HepG2 (cell line): Measurements from ENCODE around the gene BCAR3. TPM values are rescaled to one million over a fixed set of nuclear protein-coding genes. Genes with fewer than 3 reads are reported as not detected.

Experiments used
- ATAC-seq: fragments of 200-7000 bp; cut with Tn5 transposase; 3 replicates; pipeline ENCODE4 v1.9.1; 2020; ENCODE audit warnings: mild to moderate bottlenecking, moderate library complexity
- BruUV-seq: library from RNA; stranded (reverse); fragments of 400-500 nt; replicated peaks from 2 replicates; lab custom pipeline; 2021; lab: Mats Ljungman, UMichigan
- CTCF ChIA-PET: fragments of 300-600 bp; formaldehyde crosslinking; extraction: SDS; loops from one replicate; lab custom pipeline; 2021; ENCODE audit warnings: low total read pairs, inconsistent platforms, low intra/inter-chr PET ratio; lab: Yijun Ruan, JAX
- POLR2A ChIA-PET: fragments of 350-600 bp; sonication (Branson Sonifier 250); formaldehyde crosslinking; loops from one replicate; lab custom pipeline; 2020; ENCODE audit warnings: antibody characterized with exemption, inconsistent platforms; lab: Yijun Ruan, JAX
- DNase-seq: peaks from one replicate; pipeline ENCODE4 v3.0.0-alpha.2; 2015; ENCODE audit warnings: low spot score
- FAIRE-seq: peaks from 3 replicates; lab custom pipeline; 2011; peaks lifted over from hg19 to GRCh38; lab: Jason Lieb, UNC
- H2AFZ ChIP-seq: one replicate; pipeline ENCODE4 v1.6.1; 2011; ENCODE audit warnings: low read length, inconsistent platforms
- H3K27ac ChIP-seq: fragments of 300-600 bp; 3 replicates; pipeline ENCODE4 v1.8.0; 2011; ENCODE audit warnings: mixed run types, mild to moderate bottlenecking, mixed read lengths, low read length, inconsistent platforms; ENCODE audit not compliant: insufficient read depth; ENCODE audit errors: extremely low read length
- H3K27me3 ChIP-seq, 2 experiments: fragments of 200-600 bp in 1 of 2; 2 replicates in 1 of 2; 3 replicates in 1 of 2; pipeline versions ENCODE4 v1.6.0 to v1.8.0; 2011; ENCODE audit warnings: low read length in 2 of 2, mild to moderate bottlenecking in 2 of 2, moderate library complexity in 2 of 2, inconsistent platforms in 1 of 2; ENCODE audit not compliant: insufficient read depth in 2 of 2, control insufficient read depth in 1 of 2
- H3K36me3 ChIP-seq, 2 experiments: fragments of 200-600 bp in 1 of 2; replicated peaks in 1 of 2; 2 replicates in 1 of 2; 3 replicates in 1 of 2; pipeline versions ENCODE4 v1.5.1 to v1.8.0; 2011; ENCODE audit warnings: low read length in 2 of 2, inconsistent platforms in 1 of 2; ENCODE audit not compliant: insufficient read depth in 2 of 2, control insufficient read depth in 1 of 2
- H3K4me1 ChIP-seq: 2 replicates; pipeline ENCODE4 v1.5.1; 2012; ENCODE audit warnings: low read length, inconsistent platforms; ENCODE audit not compliant: insufficient read depth
- H3K4me2 ChIP-seq: 2 replicates; pipeline ENCODE4 v1.6.0; 2011; ENCODE audit warnings: low read depth, low read length, inconsistent platforms
- H3K4me3 ChIP-seq, 3 experiments: fragments of 200-600 bp in 1 of 3; sonication (generic), shearing (Covaris generic) in 1 of 3; replicated peaks in 1 of 3; 2 replicates each; pipeline ENCODE4 v1.5.1; 2011 to 2016; ENCODE audit warnings: low read length in 3 of 3, inconsistent platforms in 2 of 3, low read depth in 2 of 3, mild to moderate bottlenecking in 2 of 3, control low read depth in 1 of 3, mixed read lengths in 1 of 3; ENCODE audit not compliant: insufficient read depth in 1 of 3
- H3K79me2 ChIP-seq: one replicate; pipeline ENCODE4 v1.6.1; 2011; ENCODE audit warnings: low read length, inconsistent platforms; ENCODE audit not compliant: insufficient read depth
- H3K9ac ChIP-seq: 2 replicates; pipeline ENCODE4 v1.6.0; 2011; ENCODE audit warnings: mild to moderate bottlenecking, low read depth, low read length, inconsistent platforms; ENCODE audit not compliant: insufficient read depth
- H3K9me3 ChIP-seq: 2 replicates; pipeline ENCODE4 v1.5.1; 2012; ENCODE audit warnings: mild to moderate bottlenecking, low read length
- H4K20me1 ChIP-seq: 2 replicates; pipeline ENCODE4 v1.6.0; 2011; ENCODE audit warnings: inconsistent platforms, mild to moderate bottlenecking, low read length, moderate library complexity; ENCODE audit not compliant: insufficient read depth
- NCOR1 ChIP-seq: fragments of 200-600 bp; sonication (generic); IDR thresholded peaks from 2 replicates; pipeline ENCODE4 v1.7.0; 2017; ENCODE audit warnings: antibody characterized with exemption, low read length, borderline replicate concordance
- POLR2G ChIP-seq: fragments of 200-400 bp; formaldehyde crosslinking; IDR thresholded peaks from 2 replicates; pipeline ENCODE4 v1.6.1; 2018; ENCODE audit warnings: mild to moderate bottlenecking, low read depth, low read length, moderate library complexity
- RBM22 ChIP-seq: fragments of 200-400 bp; formaldehyde crosslinking; optimal IDR thresholded peaks from 2 replicates; pipeline ENCODE3; 2017; ENCODE audit warnings: mild to moderate bottlenecking, low read length, moderate library complexity
- U2AF1 ChIP-seq: fragments of 200-400 bp; formaldehyde crosslinking; optimal IDR thresholded peaks from 2 replicates; pipeline ENCODE3; 2017; ENCODE audit warnings: mild to moderate bottlenecking, low read depth, low read length
- ZFX ChIP-seq: sonication (generic); formaldehyde crosslinking; IDR thresholded peaks from 2 replicates; pipeline ENCODE4 v1.4.0; 2020; ENCODE audit warnings: mild to moderate bottlenecking, low read depth, missing genetic modification reagents, moderate library complexity
- ZNF451 ChIP-seq: sonication (generic); formaldehyde crosslinking; IDR thresholded peaks from 2 replicates; pipeline ENCODE4 v1.5.0; 2020; ENCODE audit warnings: mild to moderate bottlenecking, missing genetic modification reagents
- ZNF790 ChIP-seq: sonication (generic); formaldehyde crosslinking; IDR thresholded peaks from 2 replicates; pipeline ENCODE4 v1.8.0; 2022; ENCODE audit warnings: missing genetic modification reagents, mild to moderate bottlenecking, borderline replicate concordance
- WGBS: methylation state at CpG from one replicate; pipeline ENCODE4 v1.1.6; 2017; ENCODE audit warnings: low lambda C conversion rate; 5-methylcytosine and 5-hydroxymethylcytosine counted together
- in situ Hi-C: cut with HindIII; loops from 2 replicates; pipeline ENCODE4 v1.10.0; 2017; ENCODE audit warnings: low pct_unique_long_range_greater_than_20kb; ENCODE audit not compliant: extremely low pct_ligation_motif_present
- intact Hi-C: fragments of 100-400 bp; cut with micrococcal nuclease; formaldehyde crosslinking; loops from one replicate; pipeline ENCODE4 v1.10.0; 2022; ENCODE audit not compliant: unreplicated experiment
- polyA plus RNA-seq, 8 experiments: library from polyadenylated mRNA; depleted of rRNA in 3 of 8; stranded (reverse) in 7 of 8; unstranded in 1 of 8; fragments of >200 nt; fragmentation: Illumina TruSeq in 4 of 8; extraction: Trizol in 4 of 8; gene quantifications; 2 replicates each; pipeline versions ENCODE4 v1.2.1 to v1.2.3, GENCODE V29; 2011 to 2016; ENCODE audit warnings: low read depth in 4 of 8, missing spikeins in 1 of 8, mixed read lengths in 1 of 8; ENCODE audit not compliant: insufficient read depth in 1 of 8
- total RNA-seq, 5 experiments: library from RNA; depleted of rRNA; stranded (reverse); fragments of >200 nt; fragmentation: Illumina TruSeq; extraction: Trizol; gene quantifications; 2 replicates each; pipeline ENCODE4 v1.2.3, GENCODE V29; 2016; ENCODE audit warnings: low read depth in 1 of 5
- TF ChIP-seq, protein P1 (sequence below): sonication (generic); formaldehyde crosslinking; conservative IDR thresholded peaks from 2 replicates; pipeline ENCODE4 v1.4.0; 2020; ENCODE audit warnings: missing genetic modification reagents
- TF ChIP-seq, protein P2 (sequence below): sonication (generic); formaldehyde crosslinking; IDR thresholded peaks from 2 replicates; pipeline ENCODE4 v1.5.1; 2020; ENCODE audit warnings: mild to moderate bottlenecking, missing genetic modification reagents, moderate library complexity
- TF ChIP-seq, protein P3 (sequence below): sonication (generic); formaldehyde crosslinking; IDR thresholded peaks from 2 replicates; pipeline ENCODE4 v1.4.0; 2020; ENCODE audit warnings: low read depth, missing genetic modification reagents

BCAR3 gene
- total and polyA plus RNA-seq, 2 of the 13 experiments (the other 11 are each of a cell fraction or from before 2014, with no cell fraction given): 3.6 to 4.8 TPM

DNA sequence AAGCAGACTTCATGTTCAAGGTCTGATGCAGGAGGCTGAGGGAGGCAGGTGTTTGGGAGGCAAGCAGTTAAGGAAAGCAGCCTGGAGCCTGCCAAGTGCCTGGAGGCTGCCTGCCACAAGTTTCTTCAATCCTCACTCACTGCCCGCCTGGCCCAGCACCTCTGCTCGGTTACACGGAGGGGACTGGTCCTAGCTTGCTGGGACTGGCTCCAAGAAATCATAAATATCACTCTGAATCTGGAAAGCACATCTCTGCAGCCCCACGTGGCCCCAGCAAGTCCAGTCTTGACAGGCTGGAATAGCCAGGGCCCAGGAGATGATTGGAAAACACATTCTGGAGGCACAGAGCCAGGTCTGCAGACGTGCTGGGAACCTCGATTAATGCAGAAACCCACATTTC is 83.9 kb downstream of the BCAR3 start:
- ChIA-PET POLR2A (interaction anchor here (4.8 kb wide), 1 partner anchor 20 kb away, joined by 25 read pairs; no protein-coding TSS in a partner anchor), CTCF (no interaction called here)
- no peak overlapping the region for H2AFZ ChIP-seq
- H4K20me1 ChIP-seq: peaks cover 19% of the 10 kb centered on the region
- no peak overlapping the region for H3K4me3 ChIP-seq
- no peak for FAIRE-seq
- no peak overlapping the region for H3K9ac ChIP-seq
- no peak for DNase-seq
- H3K79me2 ChIP-seq: peaks cover 55% of the 10 kb centered on the region
- H3K9me3 ChIP-seq: no peaks in the 10 kb centered on the region
- intact Hi-C loops (no loop called here), in situ Hi-C loops (no loop called here)
- H3K4me1 ChIP-seq: peaks cover 77% of the 10 kb centered on the region
- no peaks in the 10 kb centered on the region for H3K27me3 ChIP-seq
- ATAC-seq: no peak
- H3K4me2 ChIP-seq: no peak overlapping the region
- WGBS: 95% methylated on average over 4 of the region's 6 CpGs
- no peak for TF ChIP-seq U2AF1
- TF ChIP-seq RBM22: peak; percentile 46
- TF ChIP-seq, protein P1, sequence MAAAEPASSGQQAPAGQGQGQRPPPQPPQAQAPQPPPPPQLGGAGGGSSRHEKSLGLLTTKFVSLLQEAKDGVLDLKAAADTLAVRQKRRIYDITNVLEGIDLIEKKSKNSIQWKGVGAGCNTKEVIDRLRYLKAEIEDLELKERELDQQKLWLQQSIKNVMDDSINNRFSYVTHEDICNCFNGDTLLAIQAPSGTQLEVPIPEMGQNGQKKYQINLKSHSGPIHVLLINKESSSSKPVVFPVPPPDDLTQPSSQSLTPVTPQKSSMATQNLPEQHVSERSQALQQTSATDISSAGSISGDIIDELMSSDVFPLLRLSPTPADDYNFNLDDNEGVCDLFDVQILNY (CRISPR knock-in tag): no peak
- TF ChIP-seq ZNF790 (CRISPR knock-in tag): no peak
- TF ChIP-seq, protein P2, sequence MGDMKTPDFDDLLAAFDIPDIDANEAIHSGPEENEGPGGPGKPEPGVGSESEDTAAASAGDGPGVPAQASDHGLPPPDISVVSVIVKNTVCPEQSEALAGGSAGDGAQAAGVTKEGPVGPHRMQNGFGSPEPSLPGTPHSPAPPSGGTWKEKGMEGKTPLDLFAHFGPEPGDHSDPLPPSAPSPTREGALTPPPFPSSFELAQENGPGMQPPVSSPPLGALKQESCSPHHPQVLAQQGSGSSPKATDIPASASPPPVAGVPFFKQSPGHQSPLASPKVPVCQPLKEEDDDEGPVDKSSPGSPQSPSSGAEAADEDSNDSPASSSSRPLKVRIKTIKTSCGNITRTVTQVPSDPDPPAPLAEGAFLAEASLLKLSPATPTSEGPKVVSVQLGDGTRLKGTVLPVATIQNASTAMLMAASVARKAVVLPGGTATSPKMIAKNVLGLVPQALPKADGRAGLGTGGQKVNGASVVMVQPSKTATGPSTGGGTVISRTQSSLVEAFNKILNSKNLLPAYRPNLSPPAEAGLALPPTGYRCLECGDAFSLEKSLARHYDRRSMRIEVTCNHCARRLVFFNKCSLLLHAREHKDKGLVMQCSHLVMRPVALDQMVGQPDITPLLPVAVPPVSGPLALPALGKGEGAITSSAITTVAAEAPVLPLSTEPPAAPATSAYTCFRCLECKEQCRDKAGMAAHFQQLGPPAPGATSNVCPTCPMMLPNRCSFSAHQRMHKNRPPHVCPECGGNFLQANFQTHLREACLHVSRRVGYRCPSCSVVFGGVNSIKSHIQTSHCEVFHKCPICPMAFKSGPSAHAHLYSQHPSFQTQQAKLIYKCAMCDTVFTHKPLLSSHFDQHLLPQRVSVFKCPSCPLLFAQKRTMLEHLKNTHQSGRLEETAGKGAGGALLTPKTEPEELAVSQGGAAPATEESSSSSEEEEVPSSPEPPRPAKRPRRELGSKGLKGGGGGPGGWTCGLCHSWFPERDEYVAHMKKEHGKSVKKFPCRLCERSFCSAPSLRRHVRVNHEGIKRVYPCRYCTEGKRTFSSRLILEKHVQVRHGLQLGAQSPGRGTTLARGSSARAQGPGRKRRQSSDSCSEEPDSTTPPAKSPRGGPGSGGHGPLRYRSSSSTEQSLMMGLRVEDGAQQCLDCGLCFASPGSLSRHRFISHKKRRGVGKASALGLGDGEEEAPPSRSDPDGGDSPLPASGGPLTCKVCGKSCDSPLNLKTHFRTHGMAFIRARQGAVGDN (CRISPR knock-in tag): peak; percentile 14; the same call in 1 of the 2 replicates
- TF ChIP-seq ZFX (CRISPR knock-in tag): no peak
- TF ChIP-seq, protein P3, sequence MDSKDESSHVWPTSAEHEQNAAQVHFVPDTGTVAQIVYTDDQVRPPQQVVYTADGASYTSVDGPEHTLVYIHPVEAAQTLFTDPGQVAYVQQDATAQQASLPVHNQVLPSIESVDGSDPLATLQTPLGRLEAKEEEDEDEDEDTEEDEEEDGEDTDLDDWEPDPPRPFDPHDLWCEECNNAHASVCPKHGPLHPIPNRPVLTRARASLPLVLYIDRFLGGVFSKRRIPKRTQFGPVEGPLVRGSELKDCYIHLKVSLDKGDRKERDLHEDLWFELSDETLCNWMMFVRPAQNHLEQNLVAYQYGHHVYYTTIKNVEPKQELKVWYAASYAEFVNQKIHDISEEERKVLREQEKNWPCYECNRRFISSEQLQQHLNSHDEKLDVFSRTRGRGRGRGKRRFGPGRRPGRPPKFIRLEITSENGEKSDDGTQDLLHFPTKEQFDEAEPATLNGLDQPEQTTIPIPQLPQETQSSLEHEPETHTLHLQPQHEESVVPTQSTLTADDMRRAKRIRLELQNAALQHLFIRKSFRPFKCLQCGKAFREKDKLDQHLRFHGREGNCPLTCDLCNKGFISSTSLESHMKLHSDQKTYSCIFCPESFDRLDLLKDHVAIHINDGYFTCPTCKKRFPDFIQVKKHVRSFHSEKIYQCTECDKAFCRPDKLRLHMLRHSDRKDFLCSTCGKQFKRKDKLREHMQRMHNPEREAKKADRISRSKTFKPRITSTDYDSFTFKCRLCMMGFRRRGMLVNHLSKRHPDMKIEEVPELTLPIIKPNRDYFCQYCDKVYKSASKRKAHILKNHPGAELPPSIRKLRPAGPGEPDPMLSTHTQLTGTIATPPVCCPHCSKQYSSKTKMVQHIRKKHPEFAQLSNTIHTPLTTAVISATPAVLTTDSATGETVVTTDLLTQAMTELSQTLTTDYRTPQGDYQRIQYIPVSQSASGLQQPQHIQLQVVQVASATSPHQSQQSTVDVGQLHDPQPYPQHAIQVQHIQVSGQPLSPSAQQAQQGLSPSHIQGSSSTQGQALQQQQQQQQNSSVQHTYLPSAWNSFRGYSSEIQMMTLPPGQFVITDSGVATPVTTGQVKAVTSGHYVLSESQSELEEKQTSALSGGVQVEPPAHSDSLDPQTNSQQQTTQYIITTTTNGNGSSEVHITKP: no peak
- TF ChIP-seq ZNF451 (CRISPR knock-in tag): no peak
- TF ChIP-seq POLR2G: peak; percentile 2; the same call in 1 of the 2 replicates
- no peak for TF ChIP-seq NCOR1
- no TSS peak for BruUV-seq
- H3K27ac ChIP-seq: no peak overlapping the region
- peaks cover 24 to 88% of the 10 kb centered on the region in 2 experiments for H3K36me3 ChIP-seq
